PC-3 (cell line): Measurements from ENCODE around the gene GLI3. TPM values are rescaled to one million over a fixed set of nuclear protein-coding genes. Genes with fewer than 3 reads are reported as not detected.

Source experiments
- ATAC-seq: fragments of 200-7000 bp; cut with Tn5 transposase; 2 replicates; pipeline ENCODE4 v1.9.1; 2020; ENCODE audit warnings: mild to moderate bottlenecking, moderate library complexity
- BruUV-seq: library from RNA; stranded (reverse); fragments of 400-500 nt; replicated peaks from 2 replicates; lab custom pipeline; 2021; lab: Mats Ljungman, UMichigan
- CTCF ChIA-PET: fragments of 300-600 bp; sonication (Branson Sonifier 250); formaldehyde crosslinking; loops from one replicate; lab custom pipeline; 2022; ENCODE audit warnings: antibody characterized with exemption; lab: Charles Lee
- POLR2A ChIA-PET: fragments of 300-600 bp; sonication (Branson Sonifier 250); formaldehyde crosslinking; loops from one replicate; lab custom pipeline; 2022; ENCODE audit warnings: antibody characterized with exemption; ENCODE audit not compliant: unreplicated experiment; lab: Charles Lee
- DNase-seq: peaks from one replicate; pipeline ENCODE4 v3.0.0-alpha.2; 2015
- H2AFZ ChIP-seq: fragments of 300-600 bp; sonication (generic); 2 replicates; pipeline ENCODE4 v1.6.0; 2016; ENCODE audit warnings: antibody characterized with exemption, low read length
- H3F3A ChIP-seq: fragments of 300-600 bp; sonication (generic); one replicate; pipeline ENCODE4 v1.6.0; 2017; ENCODE audit warnings: antibody characterized with exemption, low read length, control low read depth, mild to moderate bottlenecking; ENCODE audit not compliant: unreplicated experiment
- H3K27ac ChIP-seq: fragments of 300-600 bp; sonication (generic); 2 replicates; pipeline ENCODE4 v1.5.1; 2016; ENCODE audit warnings: mild to moderate bottlenecking, low read length
- H3K27me3 ChIP-seq: fragments of 300-600 bp; sonication (generic); 2 replicates; pipeline ENCODE4 v1.6.1; 2016; ENCODE audit warnings: low read length, mixed read lengths
- H3K36me3 ChIP-seq: fragments of 300-600 bp; sonication (generic); 2 replicates; pipeline ENCODE4 v1.6.1; 2016; ENCODE audit warnings: low read depth, mixed run types, low read length, mixed read lengths
- H3K4me1 ChIP-seq: fragments of 300-600 bp; sonication (generic); 2 replicates; pipeline ENCODE4 v1.5.1; 2016; ENCODE audit warnings: low read length; ENCODE audit not compliant: insufficient read depth
- H3K4me2 ChIP-seq: fragments of 300-600 bp; sonication (generic); 2 replicates; pipeline ENCODE4 v1.6.0; 2016; ENCODE audit warnings: low read length
- H3K4me3 ChIP-seq: fragments of 300-600 bp; sonication (generic); 2 replicates; pipeline ENCODE4 v1.5.1; 2016; ENCODE audit warnings: mild to moderate bottlenecking, low read length, mixed read lengths
- H3K79me2 ChIP-seq: fragments of 300-600 bp; sonication (generic); 2 replicates; pipeline ENCODE4 v1.6.1; 2017; ENCODE audit warnings: low read length, mixed read lengths
- H3K9ac ChIP-seq: fragments of 300-600 bp; sonication (generic); 2 replicates; pipeline ENCODE4 v1.6.0; 2016; ENCODE audit warnings: mild to moderate bottlenecking, low read length
- H3K9me2 ChIP-seq: fragments of 300-600 bp; sonication (generic); replicated peaks from 2 replicates; pipeline ENCODE4 v1.6.1; 2016; ENCODE audit warnings: mixed run types, low read length, mixed read lengths
- H3K9me3 ChIP-seq: fragments of 300-600 bp; sonication (generic); 2 replicates; pipeline ENCODE4 v1.6.1; 2016; ENCODE audit warnings: low read length, mixed read lengths
- H4K20me1 ChIP-seq: fragments of 300-600 bp; sonication (generic); 2 replicates; pipeline ENCODE4 v1.6.1; 2016; ENCODE audit warnings: low read length, mixed read lengths
- CTCF ChIP-seq: fragments of 300-600 bp; sonication (generic); conservative IDR thresholded peaks from 2 replicates; pipeline ENCODE4 v1.5.1; 2017; ENCODE audit warnings: antibody characterized with exemption, low read depth, mild to moderate bottlenecking, low read length
- EZH2 ChIP-seq: fragments of 300-600 bp; sonication (generic); IDR thresholded peaks from one replicate; pipeline ENCODE4 v1.6.1; 2017; ENCODE audit warnings: antibody characterized with exemption, mild to moderate bottlenecking, low read length; ENCODE audit not compliant: unreplicated experiment
- EZH2phosphoT487 ChIP-seq: fragments of 300-600 bp; sonication (generic); IDR thresholded peaks from 2 replicates; pipeline ENCODE4 v1.6.1; 2018; ENCODE audit warnings: mild to moderate bottlenecking, antibody characterized with exemption, low read length, borderline replicate concordance
- intact Hi-C: fragments of 100-400 bp; cut with micrococcal nuclease; formaldehyde crosslinking; loops from 2 replicates; pipeline ENCODE4 v1.9.0; 2023
- total RNA-seq: library from RNA; depleted of rRNA; stranded (reverse); fragments of >200 nt; gene quantifications from 2 replicates; pipeline ENCODE4 v1.2.3, GENCODE V29; 2014

GLI3 gene
- total RNA-seq, 1 experiment from 2014 or later: 3.5 TPM

GRCh38 chr7:42102301-42102700, 134.7 kb downstream of the GLI3 start:
- no peaks in the 10 kb centered on the region for H3K79me2 ChIP-seq
- H3K27me3 ChIP-seq: no peaks in the 10 kb centered on the region
- DNase-seq (no peak), ATAC-seq (no peak)
- H4K20me1 ChIP-seq: no peaks in the 10 kb centered on the region
- H3K4me3 ChIP-seq: no peak overlapping the region
- no peak overlapping the region for H2AFZ ChIP-seq
- no peak overlapping the region for H3K9ac ChIP-seq
- H3K4me1 ChIP-seq: peaks cover 63% of the 10 kb centered on the region
- TF ChIP-seq EZH2 (no peak), EZH2phosphoT487 (no peak), CTCF (no peak)
- H3K9me2 ChIP-seq: no peaks in the 10 kb centered on the region
- H3F3A ChIP-seq: peaks cover 4% of the 10 kb centered on the region
- H3K4me2 ChIP-seq: no peak overlapping the region
- H3K36me3 ChIP-seq: peaks cover 3% of the 10 kb centered on the region; the same call in 1 of the 2 replicates
- intact Hi-C loops: loop anchor here (10.0 kb wide), 1 partner anchor 108 kb away; no protein-coding TSS in a partner anchor
- BruUV-seq: no TSS peak
- ChIA-PET CTCF (no interaction called here), POLR2A (no interaction called here)
- H3K9me3 ChIP-seq: no peaks in the 10 kb centered on the region
- H3K27ac ChIP-seq: no peak overlapping the region

- no TSS peak for BruUV-seq
- no peak overlapping the region for H3K27ac ChIP-seq
- ChIA-PET CTCF (interaction anchor here (0.6 kb wide), 1 partner anchor 109 kb away, joined by 8 read pairs; no protein-coding TSS in a partner anchor), POLR2A (no interaction called here)
- H3K9me2 ChIP-seq: no peaks in the 10 kb centered on the region
- H4K20me1 ChIP-seq: no peaks in the 10 kb centered on the region
- H3K9ac ChIP-seq: no peak overlapping the region
- no peaks in the 10 kb centered on the region for H3K27me3 ChIP-seq
- no peak overlapping the region for H2AFZ ChIP-seq
- no peak for ATAC-seq
- intact Hi-C loops: loop anchor here (10.0 kb wide), 1 partner anchor 105 kb away; no protein-coding TSS in a partner anchor
- peaks cover 59% of the 10 kb centered on the region for H3K4me1 ChIP-seq
- no peak for DNase-seq
- no peak overlapping the region for H3K4me2 ChIP-seq
- no peaks in the 10 kb centered on the region for H3K79me2 ChIP-seq
- H3K36me3 ChIP-seq: peaks cover 3% of the 10 kb centered on the region; the same call in 1 of the 2 replicates
- H3K9me3 ChIP-seq: no peaks in the 10 kb centered on the region
- peaks cover 2% of the 10 kb centered on the region for H3F3A ChIP-seq
- no peak overlapping the region for H3K4me3 ChIP-seq
- TF ChIP-seq CTCF: no peak
- no peak for TF ChIP-seq EZH2
- no peak for TF ChIP-seq EZH2phosphoT487
Measured at GRCh38 chr7:42100156-42100508, 136.9 kb downstream of the GLI3 start.

- ATAC-seq (no peak), DNase-seq (no peak)
- Histone ChIP-seq H3K4me1 (peaks cover 54% of the 10 kb centered on the region), H3K4me3 (no peak overlapping the region), H3K79me2 (no peaks in the 10 kb centered on the region), H3K27ac (no peak overlapping the region), H3K9ac (no peak overlapping the region), H3K27me3 (no peaks in the 10 kb centered on the region), H3K36me3 (peaks cover 3% of the 10 kb centered on the region; the same call in 1 of the 2 replicates), H3F3A (no peaks in the 10 kb centered on the region), H2AFZ (no peak overlapping the region), H3K9me3 (no peaks in the 10 kb centered on the region), H3K9me2 (no peaks in the 10 kb centered on the region), H4K20me1 (no peaks in the 10 kb centered on the region), H3K4me2 (no peak overlapping the region)
- ChIA-PET CTCF (interaction anchor here (0.6 kb wide), 1 partner anchor 109 kb away, joined by 8 read pairs; no protein-coding TSS in a partner anchor), POLR2A (no interaction called here)
- TF ChIP-seq EZH2 (no peak), EZH2phosphoT487 (no peak), CTCF (no peak)
- intact Hi-C loops: loop anchor here (10.0 kb wide), 1 partner anchor 105 kb away; no protein-coding TSS in a partner anchor
- BruUV-seq: no TSS peak
Measured at GRCh38 chr7:42099470-42100155, 137.4 kb downstream of the GLI3 start.
